GM12878 (cell line): ENCODE data around the gene RAB44. TPM values are rescaled to one million over a fixed set of nuclear protein-coding genes. Genes with fewer than 3 reads are reported as not detected.

ENCODE experiments used
- ATAC-seq: fragments of 200-7000 bp; cut with Tn5 transposase; 3 replicates; pipeline ENCODE4 v1.9.1; 2020; ENCODE audit warnings: mild to moderate bottlenecking, moderate library complexity
- BruUV-seq: library from RNA; stranded (reverse); fragments of 400-500 nt; replicated peaks from 2 replicates; lab custom pipeline; 2021; lab: Mats Ljungman, UMichigan
- CTCF ChIA-PET: fragments of 300-600 bp; sonication (Branson Sonifier 250); formaldehyde crosslinking; extraction: SDS; loops from one replicate; lab custom pipeline; 2021; ENCODE audit warnings: inconsistent platforms; lab: Yijun Ruan, JAX
- POLR2A ChIA-PET: fragments of 350-600 bp; formaldehyde crosslinking; extraction: SDS; loops from one replicate; lab custom pipeline; 2021; ENCODE audit warnings: inconsistent platforms; lab: Charles Lee
- RAD21 ChIA-PET: fragments of 300-600 bp; sonication (Branson Sonifier 250); formaldehyde crosslinking; loops from one replicate; lab custom pipeline; 2023; ENCODE audit warnings: antibody characterized with exemption; ENCODE audit not compliant: unreplicated experiment; lab: Charles Lee
- SMC1A ChIA-PET: fragments of 300-600 bp; sonication (Branson Sonifier 250); formaldehyde crosslinking; loops from one replicate; lab custom pipeline; 2023; ENCODE audit not compliant: unreplicated experiment, uncharacterized antibody; lab: Charles Lee
- DNase-seq: peaks from one replicate; pipeline ENCODE4 v3.0.0-alpha.2; 2011; ENCODE audit warnings: low read depth, low spot score
- FAIRE-seq: peaks from 3 replicates; lab custom pipeline; 2011; peaks lifted over from hg19 to GRCh38; lab: Jason Lieb, UNC
- H2AFZ ChIP-seq: 2 replicates; pipeline ENCODE4 v1.6.0; 2011; ENCODE audit warnings: low read depth, low read length, control low read depth; ENCODE audit not compliant: control insufficient read depth
- H3K27ac ChIP-seq: 2 replicates; pipeline ENCODE4 v1.5.1; 2011; ENCODE audit warnings: control low read depth; ENCODE audit not compliant: control insufficient read depth, insufficient read depth
- H3K27me3 ChIP-seq, 2 experiments: replicated peaks in 1 of 2; 2 replicates each; pipeline versions ENCODE4 v1.6.0 to v1.6.1; 2011; ENCODE audit warnings: low read length in 1 of 2; ENCODE audit not compliant: control insufficient read depth in 2 of 2, insufficient read depth in 2 of 2
- H3K36me3 ChIP-seq, 2 experiments: 2 replicates each; pipeline ENCODE4 v1.5.1; 2011; ENCODE audit warnings: low read length in 1 of 2; ENCODE audit not compliant: control insufficient read depth in 2 of 2, insufficient read depth in 2 of 2
- H3K4me1 ChIP-seq: 2 replicates; pipeline ENCODE4 v1.6.1; 2011; ENCODE audit warnings: mild to moderate bottlenecking, low read length, moderate library complexity, mixed read lengths; ENCODE audit not compliant: control insufficient read depth, insufficient read depth
- H3K4me2 ChIP-seq: 2 replicates; pipeline ENCODE4 v1.6.0; 2011; ENCODE audit warnings: control low read depth; ENCODE audit not compliant: control insufficient read depth, insufficient read depth
- H3K4me3 ChIP-seq: fragments of 200-600 bp; sonication (generic); 2 replicates; pipeline ENCODE4 v1.5.1; 2016
- H3K79me2 ChIP-seq: 2 replicates; pipeline ENCODE4 v1.6.0; 2011; ENCODE audit warnings: low read length; ENCODE audit not compliant: control insufficient read depth, insufficient read depth
- H3K9ac ChIP-seq: 2 replicates; pipeline ENCODE4 v1.8.0; 2011; ENCODE audit warnings: low read length, control low read depth, mixed read lengths; ENCODE audit not compliant: control insufficient read depth, insufficient read depth
- H3K9me3 ChIP-seq: replicated peaks from 3 replicates; pipeline ENCODE4 v1.5.1; 2011; ENCODE audit warnings: mild to moderate bottlenecking, low read length; ENCODE audit not compliant: control insufficient read depth, insufficient read depth
- H4K20me1 ChIP-seq: 2 replicates; pipeline ENCODE4 v1.6.0; 2011; ENCODE audit not compliant: control insufficient read depth, insufficient read depth
- ATF7 ChIP-seq: fragments of 450-650 bp; IDR thresholded peaks from 2 replicates; pipeline ENCODE4 v1.6.1; 2016; ENCODE audit warnings: low read depth, mild to moderate bottlenecking
- JUNB ChIP-seq: IDR thresholded peaks from 2 replicates; pipeline ENCODE4 v1.6.1; 2016; ENCODE audit warnings: antibody characterized with exemption, mild to moderate bottlenecking
- KDM1A ChIP-seq: fragments of 200-600 bp; sonication (generic); IDR thresholded peaks from 2 replicates; pipeline ENCODE4 v1.6.1; 2016; ENCODE audit warnings: borderline replicate concordance
- NFIC ChIP-seq: IDR thresholded peaks from 2 replicates; pipeline ENCODE4 v1.6.1; 2012; ENCODE audit warnings: low read depth, mild to moderate bottlenecking, inconsistent platforms, low read length, moderate library complexity
- NR2F1 ChIP-seq: fragments of 450-650 bp; conservative IDR thresholded peaks from 2 replicates; pipeline ENCODE4 v1.6.1; 2017; ENCODE audit warnings: mild to moderate bottlenecking
- PBX3 ChIP-seq: IDR thresholded peaks from 2 replicates; pipeline ENCODE4 v1.6.1; 2011; ENCODE audit warnings: mild to moderate bottlenecking, low read depth, low read length, moderate library complexity; ENCODE audit not compliant: insufficient replicate concordance
- RUNX3 ChIP-seq: IDR thresholded peaks from 2 replicates; pipeline ENCODE4 v1.6.1; 2012; ENCODE audit warnings: low read length, inconsistent platforms
- SMARCA5 ChIP-seq: fragments of 450-650 bp; IDR thresholded peaks from 2 replicates; pipeline ENCODE4 v1.6.1; 2017; ENCODE audit warnings: mild to moderate bottlenecking
- SPI1 ChIP-seq: IDR thresholded peaks from 2 replicates; pipeline ENCODE4 v1.6.1; 2011; ENCODE audit warnings: low read depth, mild to moderate bottlenecking, low read length, moderate library complexity, borderline replicate concordance; ENCODE audit not compliant: insufficient read depth
- ZNF207 ChIP-seq: fragments of 450-650 bp; IDR thresholded peaks from 2 replicates; pipeline ENCODE4 v1.6.1; 2014; ENCODE audit warnings: antibody characterized with exemption, mild to moderate bottlenecking, borderline replicate concordance
- ZNF217 ChIP-seq: fragments of 450-650 bp; IDR thresholded peaks from 2 replicates; pipeline ENCODE4 v1.6.1; 2017; ENCODE audit warnings: antibody characterized with exemption, mild to moderate bottlenecking
- ZNF24 ChIP-seq: fragments of 450-650 bp; IDR thresholded peaks from 2 replicates; pipeline ENCODE4 v1.6.1; 2017; ENCODE audit warnings: antibody characterized with exemption, mild to moderate bottlenecking
- WGBS: methylation state at CpG from one replicate; pipeline ENCODE4 v1.1.6; 2016; ENCODE audit warnings: low lambda C conversion rate; ENCODE audit not compliant: insufficient replicate concordance, insufficient coverage; ENCODE audit errors: missing lambda C conversion rate; 5-methylcytosine and 5-hydroxymethylcytosine counted together
- in situ Hi-C: fragments of 300-500 bp; cut with MboI; formaldehyde crosslinking; loops from 9 replicates; pipeline ENCODE4 v1.14.3; 2018; ENCODE audit warnings: mixed read lengths
- intact Hi-C: fragments of 100-400 bp; cut with micrococcal nuclease; formaldehyde crosslinking; loops from one replicate; pipeline ENCODE4 v1.14.2; 2022; ENCODE audit not compliant: unreplicated experiment
- polyA plus RNA-seq, 11 experiments: library from polyadenylated mRNA; depleted of rRNA in 4 of 11; unstranded in 6 of 11; stranded (reverse) in 5 of 11; fragments of >200 nt; fragmentation: Nextera tagmentation in 4 of 11; fragmentation: Illumina TruSeq in 1 of 11; extraction: Ambion mirVana in 4 of 11; extraction: Trizol in 1 of 11; gene quantifications; 1 replicate in 1 of 11; 2 replicates in 10 of 11; pipeline versions ENCODE4 v1.2.1 to v1.2.3, GENCODE V29; 2011 to 2016; ENCODE audit warnings: inconsistent platforms in 2 of 11, missing spikeins in 2 of 11, low read depth in 1 of 11
- total RNA-seq, 4 experiments: library from RNA; depleted of rRNA in 3 of 4; stranded (reverse); fragments of >200 nt in 3 of 4; fragmentation: Illumina TruSeq in 1 of 4; extraction: Trizol in 1 of 4; gene quantifications; 2 replicates each; pipeline versions ENCODE4 v1.2.1 to v1.2.3, GENCODE V29; 2013 to 2021
- TF ChIP-seq, protein P1 (sequence below): IDR thresholded peaks from 2 replicates; pipeline ENCODE4 v1.6.1; 2011; ENCODE audit warnings: low read depth, mild to moderate bottlenecking, low read length, moderate library complexity, borderline replicate concordance; ENCODE audit errors: extremely low read depth

RAB44 gene
- total and polyA plus RNA-seq, 10 of the 15 experiments (the other 5 are each of a cell fraction or from before 2014, with no cell fraction given): 0.01 to 0.08 (median 0.05) TPM; not detected in 2

- ATAC-seq (peak; percentile 6), DNase-seq (no peak), FAIRE-seq (no peak)
- H3K4me1 ChIP-seq: peaks cover 83% of the 10 kb centered on the region
- BruUV-seq: no TSS peak
- H3K9me3 ChIP-seq: no peaks in the 10 kb centered on the region
- ChIA-PET POLR2A (interaction anchor here (0.6 to 10.4 kb wide), 11 partner anchors 10 to 107 kb away, joined by 3 to 243 read pairs (median 5); partner anchors contain the start of gene CDKN1A), CTCF (interaction anchor here (0.7 to 8.6 kb wide), 13 partner anchors 8 to 1563 kb away, joined by 3 to 146 read pairs (median 5); partner anchors contain the start of gene CDKN1A), RAD21 (interaction anchor here (0.7 to 8.0 kb wide), 14 partner anchors 12 to 899 kb away, joined by 3 to 195 read pairs (median 6); partner anchors contain the start of gene CDKN1A), SMC1A (interaction anchor here (0.6 to 17.5 kb wide), 9 partner anchors 12 to 1295 kb away, joined by 3 to 240 read pairs (median 13); partner anchors contain the start of gene CDKN1A)
- WGBS: 69% methylated on average over 3 of the region's 4 CpGs
- H3K27ac ChIP-seq: peak overlapping the region; percentile 77
- H3K4me2 ChIP-seq: peak overlapping the region; percentile 95
- in situ Hi-C loops: no loop called here
- H3K9ac ChIP-seq: no peak overlapping the region
- no peaks in the 10 kb centered on the region for H4K20me1 ChIP-seq
- H3K27me3 ChIP-seq: no peaks in the 10 kb centered on the region
- H3K36me3 ChIP-seq: no peaks in the 10 kb centered on the region
- peak; percentile 50; the same call in 1 of the 2 replicates for TF ChIP-seq NR2F1
- TF ChIP-seq SMARCA5: peak; percentile 81
- peak; percentile 84 for TF ChIP-seq ZNF217
- 0 out of 2 replicates have a peak, but pooled peaks have one; percentile 6 for TF ChIP-seq SPI1
- TF ChIP-seq, protein P1, sequence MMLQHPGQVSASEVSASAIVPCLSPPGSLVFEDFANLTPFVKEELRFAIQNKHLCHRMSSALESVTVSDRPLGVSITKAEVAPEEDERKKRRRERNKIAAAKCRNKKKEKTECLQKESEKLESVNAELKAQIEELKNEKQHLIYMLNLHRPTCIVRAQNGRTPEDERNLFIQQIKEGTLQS: no peak
- TF ChIP-seq ZNF24: 0 out of 2 replicates have a peak, but pooled peaks have one; percentile 30
- no peak for TF ChIP-seq PBX3
- peak; percentile 64 for TF ChIP-seq JUNB
- no peak for TF ChIP-seq ATF7
- TF ChIP-seq NFIC: peak; percentile 14; the same call in 1 of the 2 replicates
- TF ChIP-seq RUNX3: peak; percentile 4
- TF ChIP-seq ZNF207: 0 out of 2 replicates have a peak, but pooled peaks have one; percentile 36
- peak; percentile 52; the same call in 1 of the 2 replicates for TF ChIP-seq KDM1A
- H3K79me2 ChIP-seq: peaks cover 1% of the 10 kb centered on the region; the same call in 1 of the 2 replicates
- intact Hi-C loops: loop anchor here (2.0 kb wide), 1 partner anchor 15 kb away; the partner anchor contains the start of gene CDKN1A
- H2AFZ ChIP-seq: no peak overlapping the region
- H3K4me3 ChIP-seq: no peak overlapping the region
Observed at GRCh38 chr6:36663504-36664446, 33.9 kb upstream of the RAB44 start.
